Neural progenitor cell (in vitro differentiated cells): Measurements from ENCODE around the gene LARGE1. TPM values are rescaled to one million over a fixed set of nuclear protein-coding genes. Genes with fewer than 3 reads are reported as not detected.

Experiments
- DNase-seq: peaks from one replicate; pipeline ENCODE4 v3.0.0-alpha.2; 2016; ENCODE audit warnings: low spot score
- H2AFZ ChIP-seq: fragments of 200-600 bp; sonication (generic); replicated peaks from 2 replicates; pipeline ENCODE4 v1.6.1; 2016; ENCODE audit warnings: antibody characterized with exemption
- H3F3A ChIP-seq: fragments of 200-600 bp; sonication (generic); 2 replicates; pipeline ENCODE4 v1.6.1; 2016; ENCODE audit warnings: antibody characterized with exemption, low read depth
- H3K27ac ChIP-seq: fragments of 200-600 bp; sonication (generic); 2 replicates; pipeline ENCODE4 v1.5.1; 2016; ENCODE audit warnings: mild to moderate bottlenecking
- H3K27me3 ChIP-seq: fragments of 200-600 bp; sonication (generic); 2 replicates; pipeline ENCODE4 v1.6.1; 2016; ENCODE audit warnings: mild to moderate bottlenecking, moderate library complexity
- H3K36me3 ChIP-seq: fragments of 200-600 bp; sonication (generic); 2 replicates; pipeline ENCODE4 v1.5.1; 2016
- H3K4me1 ChIP-seq: fragments of 200-600 bp; sonication (generic); 2 replicates; pipeline ENCODE4 v1.6.1; 2016; ENCODE audit warnings: mixed run types
- H3K4me2 ChIP-seq: fragments of 200-600 bp; sonication (generic); 2 replicates; pipeline ENCODE4 v1.6.1; 2016
- H3K4me3 ChIP-seq: fragments of 200-600 bp; sonication (generic); 2 replicates; pipeline ENCODE4 v1.5.1; 2016
- H3K79me2 ChIP-seq: fragments of 200-600 bp; sonication (generic); 2 replicates; pipeline ENCODE4 v1.6.1; 2016; ENCODE audit warnings: low read depth
- H3K9ac ChIP-seq: fragments of 200-600 bp; sonication (generic); 2 replicates; pipeline ENCODE4 v1.6.1; 2016
- H3K9me3 ChIP-seq: fragments of 200-600 bp; sonication (generic); 2 replicates; pipeline ENCODE4 v1.5.1; 2016; ENCODE audit warnings: low read depth
- H4K20me1 ChIP-seq: fragments of 200-600 bp; sonication (generic); 2 replicates; pipeline ENCODE4 v1.6.1; 2016; ENCODE audit warnings: low read depth
- H3K27ac Mint-ChIP-seq: 3 replicates; pipeline ENCODE4 v1.8.0; 2021; ENCODE audit warnings: mixed read lengths
- H3K27me3 Mint-ChIP-seq: 2 replicates; pipeline ENCODE4 v1.8.0; 2022; ENCODE audit warnings: low read depth, mild to moderate bottlenecking, inconsistent platforms, moderate library complexity, mixed read lengths; ENCODE audit not compliant: insufficient read depth
- H3K36me3 Mint-ChIP-seq: 3 replicates; pipeline ENCODE4 v1.8.0; 2021; ENCODE audit warnings: mixed read lengths
- H3K4me1 Mint-ChIP-seq: 3 replicates; pipeline ENCODE4 v1.8.0; 2021; ENCODE audit warnings: mixed read lengths
- H3K4me3 Mint-ChIP-seq: 3 replicates; pipeline ENCODE4 v1.8.0; 2021; ENCODE audit warnings: mild to moderate bottlenecking, moderate library complexity, mixed read lengths
- H3K9me3 Mint-ChIP-seq: 3 replicates; pipeline ENCODE4 v1.8.0; 2020; ENCODE audit warnings: mixed read lengths
- EZH2 ChIP-seq: fragments of 200-600 bp; sonication (generic); IDR thresholded peaks from 2 replicates; pipeline ENCODE4 v1.6.1; 2017; ENCODE audit warnings: antibody characterized with exemption, mild to moderate bottlenecking, moderate library complexity
- EZH2phosphoT487 ChIP-seq: fragments of 200-600 bp; sonication (generic); IDR thresholded peaks from 2 replicates; pipeline ENCODE4 v1.6.1; 2017; ENCODE audit warnings: antibody characterized with exemption
- total RNA-seq: library from RNA; depleted of rRNA; stranded (reverse); fragments of >200 nt; gene quantifications from 2 replicates; pipeline ENCODE4 v1.2.3, GENCODE V29; 2015; ENCODE audit warnings: low replicate concordance
- TF ChIP-seq, protein P1 (sequence below): fragments of 200-600 bp; sonication (generic); IDR thresholded peaks from 2 replicates; pipeline ENCODE4 v1.5.1; 2017; ENCODE audit warnings: antibody characterized with exemption, mild to moderate bottlenecking

Gene LARGE1
- total RNA-seq, 1 donor from 2014 or later = 24.9 TPM

DNA sequence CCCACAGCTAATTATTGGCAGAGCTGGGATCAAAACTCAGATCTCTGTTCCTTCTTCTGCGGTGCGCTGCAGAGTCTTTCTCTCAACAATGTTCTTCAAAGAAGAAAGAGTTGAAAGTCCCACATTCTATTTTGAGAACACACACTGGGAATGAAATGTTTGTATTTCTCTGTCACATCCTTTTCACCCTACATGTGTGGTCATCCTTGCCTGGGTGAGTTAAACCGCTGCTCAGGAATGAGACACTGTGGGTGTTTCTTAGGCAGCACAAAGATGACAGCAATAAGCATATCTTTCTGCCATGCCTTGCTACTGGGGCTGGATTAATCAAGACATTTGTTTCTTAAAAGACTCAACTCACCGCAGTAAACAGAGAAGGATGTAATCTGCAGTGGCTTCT lies 222.6 kb downstream of the LARGE1 start:
- peaks cover 6% of the 10 kb centered on the region for H3K9me3 Mint-ChIP-seq
- no peak overlapping the region for H3K4me3 Mint-ChIP-seq
- H3K36me3 Mint-ChIP-seq = peaks cover 20% of the 10 kb centered on the region
- Histone ChIP-seq H3K9ac (no peak overlapping the region), H3F3A (no peaks in the 10 kb centered on the region), H3K4me1 (peaks cover 5% of the 10 kb centered on the region), H3K4me2 (no peak overlapping the region), H3K4me3 (no peak overlapping the region), H4K20me1 (no peaks in the 10 kb centered on the region), H3K9me3 (no peaks in the 10 kb centered on the region), H3K36me3 (no peaks in the 10 kb centered on the region), H3K27me3 (no peaks in the 10 kb centered on the region), H2AFZ (no peak overlapping the region), H3K27ac (no peak overlapping the region), H3K79me2 (peaks cover 11% of the 10 kb centered on the region)
- peaks cover 4% of the 10 kb centered on the region for H3K27me3 Mint-ChIP-seq
- no peak for TF ChIP-seq EZH2
- TF ChIP-seq EZH2phosphoT487 = no peak
- TF ChIP-seq, protein P1, sequence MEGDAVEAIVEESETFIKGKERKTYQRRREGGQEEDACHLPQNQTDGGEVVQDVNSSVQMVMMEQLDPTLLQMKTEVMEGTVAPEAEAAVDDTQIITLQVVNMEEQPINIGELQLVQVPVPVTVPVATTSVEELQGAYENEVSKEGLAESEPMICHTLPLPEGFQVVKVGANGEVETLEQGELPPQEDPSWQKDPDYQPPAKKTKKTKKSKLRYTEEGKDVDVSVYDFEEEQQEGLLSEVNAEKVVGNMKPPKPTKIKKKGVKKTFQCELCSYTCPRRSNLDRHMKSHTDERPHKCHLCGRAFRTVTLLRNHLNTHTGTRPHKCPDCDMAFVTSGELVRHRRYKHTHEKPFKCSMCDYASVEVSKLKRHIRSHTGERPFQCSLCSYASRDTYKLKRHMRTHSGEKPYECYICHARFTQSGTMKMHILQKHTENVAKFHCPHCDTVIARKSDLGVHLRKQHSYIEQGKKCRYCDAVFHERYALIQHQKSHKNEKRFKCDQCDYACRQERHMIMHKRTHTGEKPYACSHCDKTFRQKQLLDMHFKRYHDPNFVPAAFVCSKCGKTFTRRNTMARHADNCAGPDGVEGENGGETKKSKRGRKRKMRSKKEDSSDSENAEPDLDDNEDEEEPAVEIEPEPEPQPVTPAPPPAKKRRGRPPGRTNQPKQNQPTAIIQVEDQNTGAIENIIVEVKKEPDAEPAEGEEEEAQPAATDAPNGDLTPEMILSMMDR = no peak
- H3K27ac Mint-ChIP-seq = no peak overlapping the region
- H3K4me1 Mint-ChIP-seq = peaks cover 7% of the 10 kb centered on the region
- no peak for DNase-seq

DNA sequence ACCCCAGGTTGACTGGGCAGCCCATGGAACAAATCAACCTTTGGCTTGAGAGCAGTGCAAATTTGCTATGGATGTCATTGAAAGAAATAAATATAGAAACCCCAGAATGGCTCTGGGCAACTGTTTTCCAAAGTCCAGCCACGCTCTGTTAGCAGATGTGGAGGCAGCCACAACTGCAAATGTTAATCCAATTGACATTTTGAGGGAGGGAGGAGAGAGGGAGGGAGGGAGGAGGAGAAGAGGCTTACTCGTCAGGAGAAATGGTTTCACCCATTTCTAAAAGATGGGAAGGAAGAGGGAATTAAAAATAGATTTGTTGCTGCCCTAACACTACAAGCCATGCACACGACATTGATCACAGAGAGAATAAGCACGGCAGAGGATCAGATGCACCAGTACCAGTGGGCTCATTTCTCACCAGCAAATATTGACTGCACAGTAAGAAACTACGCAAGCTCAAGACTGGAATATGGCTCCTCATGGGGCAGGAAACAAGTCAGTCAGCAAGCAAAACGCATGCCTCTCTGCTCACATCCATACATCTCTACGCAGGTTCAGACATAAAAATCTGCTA lies 229.1 kb downstream of the LARGE1 start:
- H3K27ac ChIP-seq = no peak overlapping the region
- no peak overlapping the region for H3K27ac Mint-ChIP-seq
- peaks cover 17% of the 10 kb centered on the region for H3K79me2 ChIP-seq
- H3K9ac ChIP-seq = no peak overlapping the region
- DNase-seq = no peak
- peaks cover 11% of the 10 kb centered on the region for H3K4me1 Mint-ChIP-seq
- H3K4me3 Mint-ChIP-seq = no peak overlapping the region
- H3K4me2 ChIP-seq = no peak overlapping the region
- H3K4me3 ChIP-seq = no peak overlapping the region
- no peak overlapping the region for H2AFZ ChIP-seq
- H3K4me1 ChIP-seq = peaks cover 6% of the 10 kb centered on the region
- TF ChIP-seq, protein P1 = no peak
- TF ChIP-seq EZH2phosphoT487 (no peak), EZH2 (no peak)
- H3F3A ChIP-seq = no peaks in the 10 kb centered on the region
- H3K36me3 ChIP-seq = no peaks in the 10 kb centered on the region
- no peaks in the 10 kb centered on the region for H3K9me3 ChIP-seq
- H3K27me3 ChIP-seq = no peaks in the 10 kb centered on the region
- H3K27me3 Mint-ChIP-seq = no peaks in the 10 kb centered on the region
- H3K36me3 Mint-ChIP-seq = peaks cover 16% of the 10 kb centered on the region
- H4K20me1 ChIP-seq = peaks cover 3% of the 10 kb centered on the region
- peaks cover 5% of the 10 kb centered on the region for H3K9me3 Mint-ChIP-seq

DNA sequence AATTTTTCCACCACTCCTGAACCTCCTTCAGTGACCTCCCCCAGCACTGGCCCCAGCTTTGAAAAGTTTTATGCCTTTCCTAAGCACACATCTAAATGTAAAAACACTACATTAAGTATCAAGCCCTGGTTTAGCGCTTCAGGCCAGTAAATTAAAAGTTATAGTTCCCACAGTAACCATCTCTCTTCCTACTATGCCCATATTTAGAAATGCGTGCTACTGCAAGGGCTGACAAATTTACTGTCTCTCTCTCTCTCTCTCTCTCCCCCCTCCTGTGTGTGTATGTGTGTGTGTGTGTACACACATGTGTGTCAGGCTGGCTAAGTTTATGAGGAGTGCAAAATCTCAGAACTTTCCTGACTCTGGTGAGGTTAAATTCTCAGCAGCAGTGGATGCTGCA lies 231.4 kb downstream of the LARGE1 start:
- Histone ChIP-seq H3K4me2 (no peak overlapping the region), H4K20me1 (peaks cover 3% of the 10 kb centered on the region), H3K27me3 (no peaks in the 10 kb centered on the region), H3K79me2 (peaks cover 16% of the 10 kb centered on the region), H3K4me1 (peaks cover 6% of the 10 kb centered on the region), H3K9me3 (no peaks in the 10 kb centered on the region), H2AFZ (no peak overlapping the region), H3K9ac (no peak overlapping the region), H3K4me3 (no peak overlapping the region), H3K36me3 (no peaks in the 10 kb centered on the region), H3F3A (no peaks in the 10 kb centered on the region), H3K27ac (no peak overlapping the region)
- H3K4me1 Mint-ChIP-seq = peaks cover 11% of the 10 kb centered on the region
- TF ChIP-seq, protein P1 = no peak
- TF ChIP-seq EZH2phosphoT487 = no peak
- TF ChIP-seq EZH2 = no peak
- H3K4me3 Mint-ChIP-seq = no peak overlapping the region
- no peaks in the 10 kb centered on the region for H3K27me3 Mint-ChIP-seq
- H3K9me3 Mint-ChIP-seq = peaks cover 5% of the 10 kb centered on the region
- H3K27ac Mint-ChIP-seq = no peak overlapping the region
- H3K36me3 Mint-ChIP-seq = peaks cover 18% of the 10 kb centered on the region
- no peak for DNase-seq
